Tibial nerve (tissue), 4 donors: ENCODE results near the gene PCSK2.

ENCODE experiments used
- EP300 ChIP-seq, 2 donors: sonication (generic); formaldehyde crosslinking; IDR thresholded peaks; one replicate each; pipeline ENCODE4 v1.6.1; 2017; ENCODE audit warnings: antibody characterized with exemption in 2 of 2, mild to moderate bottlenecking in 1 of 2
- POLR2A ChIP-seq, 2 donors: fragments of 450-650 bp; IDR thresholded peaks; one replicate each; pipeline ENCODE4 v1.6.1; 2017; ENCODE audit warnings: antibody characterized with exemption in 2 of 2, mild to moderate bottlenecking in 2 of 2, moderate library complexity in 2 of 2
- TF ChIP-seq, protein P1 (sequence below), 5 experiments: fragments of 200-600 bp in 3 of 5; fragments of 450-650 bp in 2 of 5; sonication (generic) in 3 of 5; IDR thresholded peaks; one replicate each; pipeline ENCODE4 v1.5.1; 2016 to 2019; ENCODE audit warnings: antibody characterized with exemption in 5 of 5, mild to moderate bottlenecking in 3 of 5, moderate library complexity in 2 of 5

GRCh38 chr20:17504898-17505635 is 278.2 kb downstream of the PCSK2 start:
- TF ChIP-seq, protein P1, sequence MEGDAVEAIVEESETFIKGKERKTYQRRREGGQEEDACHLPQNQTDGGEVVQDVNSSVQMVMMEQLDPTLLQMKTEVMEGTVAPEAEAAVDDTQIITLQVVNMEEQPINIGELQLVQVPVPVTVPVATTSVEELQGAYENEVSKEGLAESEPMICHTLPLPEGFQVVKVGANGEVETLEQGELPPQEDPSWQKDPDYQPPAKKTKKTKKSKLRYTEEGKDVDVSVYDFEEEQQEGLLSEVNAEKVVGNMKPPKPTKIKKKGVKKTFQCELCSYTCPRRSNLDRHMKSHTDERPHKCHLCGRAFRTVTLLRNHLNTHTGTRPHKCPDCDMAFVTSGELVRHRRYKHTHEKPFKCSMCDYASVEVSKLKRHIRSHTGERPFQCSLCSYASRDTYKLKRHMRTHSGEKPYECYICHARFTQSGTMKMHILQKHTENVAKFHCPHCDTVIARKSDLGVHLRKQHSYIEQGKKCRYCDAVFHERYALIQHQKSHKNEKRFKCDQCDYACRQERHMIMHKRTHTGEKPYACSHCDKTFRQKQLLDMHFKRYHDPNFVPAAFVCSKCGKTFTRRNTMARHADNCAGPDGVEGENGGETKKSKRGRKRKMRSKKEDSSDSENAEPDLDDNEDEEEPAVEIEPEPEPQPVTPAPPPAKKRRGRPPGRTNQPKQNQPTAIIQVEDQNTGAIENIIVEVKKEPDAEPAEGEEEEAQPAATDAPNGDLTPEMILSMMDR (IDR thresholded peaks at IDR 0.05), result peak; percentile 56 to 70 (median 67)
- TF ChIP-seq POLR2A (IDR thresholded peaks at IDR 0.05) (peak in 1 of 2 donors; percentile 7), EP300 (IDR thresholded peaks at IDR 0.05) (no peak)
